Measurements from ENCODE around the gene KDM3B.
A peak's percentile ranks its signal among the peaks of the same experiment; 100 is the strongest.

The KDM3B gene

DNA sequence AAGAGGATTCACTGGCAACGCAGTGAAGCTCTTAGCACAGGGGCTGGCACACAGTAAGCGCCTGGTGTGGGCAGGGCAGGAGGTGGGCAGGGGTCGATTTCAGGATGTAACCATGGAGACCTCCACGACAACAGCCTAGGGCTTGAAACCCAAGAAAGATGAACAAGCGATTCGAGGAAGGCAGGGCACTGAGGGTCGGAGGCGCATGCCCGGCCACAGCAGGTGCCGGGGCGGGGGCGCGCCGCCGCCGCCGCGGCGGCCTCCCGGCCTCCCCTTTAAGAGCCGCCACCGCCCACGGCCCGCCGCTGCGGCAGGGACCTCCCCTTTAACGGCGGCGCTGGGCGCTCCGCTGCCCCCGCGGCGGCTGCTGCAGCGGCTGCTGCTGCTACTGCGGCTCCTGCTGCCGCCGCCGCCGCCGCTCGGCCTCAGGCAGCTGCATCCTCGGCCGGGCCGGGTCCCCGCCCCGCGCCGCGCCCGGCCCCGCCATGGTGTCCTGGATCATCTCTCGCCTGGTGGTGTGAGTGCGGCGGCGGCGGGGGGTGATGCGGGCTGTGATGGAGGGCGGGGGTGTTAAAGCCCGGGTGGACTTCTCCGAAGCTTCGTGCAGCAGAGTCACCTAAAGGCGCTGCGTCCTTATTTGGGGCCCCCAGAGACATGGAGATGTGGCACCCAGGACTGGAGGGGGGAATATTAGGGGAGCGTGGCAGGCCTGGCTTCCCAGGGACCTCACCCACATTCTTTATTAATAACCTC lies 86.4 kb downstream of the KDM3B start, which contains the start of gene REEP2:
TSS of gene REEP2 (plus strand) at position 334 of the 753 bp plus-strand sequence. CDS start at position 486, 152 bp downstream.
- TF ChIP-seq, protein P1, sequence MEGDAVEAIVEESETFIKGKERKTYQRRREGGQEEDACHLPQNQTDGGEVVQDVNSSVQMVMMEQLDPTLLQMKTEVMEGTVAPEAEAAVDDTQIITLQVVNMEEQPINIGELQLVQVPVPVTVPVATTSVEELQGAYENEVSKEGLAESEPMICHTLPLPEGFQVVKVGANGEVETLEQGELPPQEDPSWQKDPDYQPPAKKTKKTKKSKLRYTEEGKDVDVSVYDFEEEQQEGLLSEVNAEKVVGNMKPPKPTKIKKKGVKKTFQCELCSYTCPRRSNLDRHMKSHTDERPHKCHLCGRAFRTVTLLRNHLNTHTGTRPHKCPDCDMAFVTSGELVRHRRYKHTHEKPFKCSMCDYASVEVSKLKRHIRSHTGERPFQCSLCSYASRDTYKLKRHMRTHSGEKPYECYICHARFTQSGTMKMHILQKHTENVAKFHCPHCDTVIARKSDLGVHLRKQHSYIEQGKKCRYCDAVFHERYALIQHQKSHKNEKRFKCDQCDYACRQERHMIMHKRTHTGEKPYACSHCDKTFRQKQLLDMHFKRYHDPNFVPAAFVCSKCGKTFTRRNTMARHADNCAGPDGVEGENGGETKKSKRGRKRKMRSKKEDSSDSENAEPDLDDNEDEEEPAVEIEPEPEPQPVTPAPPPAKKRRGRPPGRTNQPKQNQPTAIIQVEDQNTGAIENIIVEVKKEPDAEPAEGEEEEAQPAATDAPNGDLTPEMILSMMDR (IDR thresholded peaks at IDR 0.05; ENCODE audit: low read depth, low read length), result no peak
- H3K4me3 ChIP-seq (ENCODE audit: low read depth, low read length), result peak within 1 kb of the TSS; percentile 67

DNA sequence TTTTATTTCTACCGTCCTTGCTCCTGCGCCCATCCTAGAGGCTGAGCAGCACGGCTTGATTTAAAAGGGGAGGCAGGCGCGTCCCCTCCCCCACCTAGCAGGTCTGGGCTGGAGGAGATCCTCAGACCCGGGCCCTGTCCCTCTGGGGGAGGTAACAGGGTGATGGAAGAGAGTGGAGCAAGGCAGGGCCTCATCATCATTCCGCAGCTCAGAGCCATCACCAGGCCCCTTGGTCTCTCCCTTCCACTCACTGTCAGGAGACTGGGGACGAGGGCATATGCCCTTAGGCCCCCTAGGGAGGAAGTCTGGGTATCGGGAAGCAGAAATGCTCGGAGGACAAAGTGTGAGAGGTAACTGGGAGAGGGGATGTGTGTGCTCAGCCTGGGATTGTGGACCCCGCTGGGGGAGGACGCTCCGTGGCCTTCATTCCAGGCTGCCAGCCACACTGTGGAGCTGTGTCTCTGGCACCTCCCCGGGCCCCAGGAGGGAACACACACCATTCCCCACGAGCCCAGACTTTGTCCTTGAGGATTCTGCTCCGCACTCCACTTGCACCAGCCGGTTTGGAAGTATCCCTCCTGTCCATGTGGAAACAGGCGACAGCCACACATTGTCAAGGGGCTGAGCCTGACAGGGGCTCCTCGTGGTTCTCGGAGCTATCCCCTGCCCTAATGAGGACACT lies 87.1 kb downstream of the KDM3B start:
- peak overlapping the region; percentile 67 for H3K4me3 ChIP-seq (ENCODE audit: low read depth, low read length)
- TF ChIP-seq, protein P1 (IDR thresholded peaks at IDR 0.05; ENCODE audit: low read depth, low read length), result no peak

DNA sequence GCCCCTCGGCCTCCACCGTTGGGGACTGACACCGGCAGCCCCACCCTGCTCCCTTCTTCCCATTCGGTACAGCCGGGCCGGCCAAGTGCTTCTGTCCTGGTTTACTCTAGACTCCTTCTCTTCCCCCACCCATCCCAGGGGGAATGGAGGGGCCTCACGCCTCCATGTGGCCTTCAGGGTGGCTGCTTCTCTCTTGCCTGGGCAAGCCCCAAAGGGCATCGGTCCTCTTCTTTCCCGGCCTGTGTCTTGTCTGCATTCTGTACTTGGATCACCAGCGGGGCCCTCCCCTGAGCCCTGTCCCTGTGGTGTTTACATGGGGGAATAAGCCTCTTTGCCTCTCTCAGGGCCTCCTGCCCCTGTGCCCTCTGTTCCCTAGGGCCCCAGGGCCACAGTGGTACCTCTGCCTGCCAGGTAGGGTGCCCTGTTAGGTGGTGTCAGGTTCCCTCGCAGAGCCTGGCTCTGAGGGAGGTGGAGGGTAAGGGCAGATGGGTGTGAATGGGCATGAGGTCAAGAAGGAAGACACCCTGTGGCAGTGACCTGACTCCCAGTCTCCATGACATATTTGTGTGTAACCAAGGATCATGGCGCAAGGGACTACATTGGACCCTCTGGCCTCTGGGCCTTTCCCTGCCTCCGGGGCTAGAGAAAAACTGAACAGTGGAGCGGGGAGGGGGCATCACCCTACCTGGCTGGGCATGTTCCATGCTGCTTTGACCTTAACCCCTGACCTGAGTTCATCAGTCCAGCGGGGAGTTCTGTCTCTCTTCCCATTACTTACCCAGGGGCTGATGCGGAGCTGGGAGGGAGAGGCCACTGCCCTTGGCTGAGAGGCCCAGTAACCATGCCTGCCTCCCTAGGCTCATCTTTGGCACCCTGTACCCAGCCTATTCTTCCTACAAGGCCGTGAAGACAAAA lies 87.9 kb downstream of the KDM3B start:
- TF ChIP-seq, protein P1 (IDR thresholded peaks at IDR 0.05; ENCODE audit: low read depth, low read length), result no peak
- H3K4me3 ChIP-seq (ENCODE audit: low read depth, low read length), result peak overlapping the region; percentile 67

DNA sequence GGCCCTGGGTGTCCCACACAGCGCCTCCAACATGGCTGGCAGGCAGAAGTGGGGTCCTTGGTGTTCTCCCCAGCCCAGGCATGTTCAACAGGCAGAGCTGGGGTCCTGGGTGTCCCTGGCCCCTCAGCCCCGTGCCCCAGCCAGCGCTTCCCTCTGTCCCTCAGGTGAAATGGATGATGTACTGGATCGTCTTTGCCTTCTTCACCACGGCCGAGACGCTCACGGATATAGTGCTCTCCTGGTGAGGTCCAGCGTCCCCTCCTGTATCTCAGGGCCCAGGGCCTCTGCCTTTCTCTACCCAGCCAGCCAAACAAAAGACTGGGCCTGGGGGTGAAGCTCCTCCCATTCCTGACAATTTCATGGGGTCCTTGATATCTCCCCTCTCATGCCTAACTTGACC lies 88.7 kb downstream of the KDM3B start:
- TF ChIP-seq, protein P1 (IDR thresholded peaks at IDR 0.05; ENCODE audit: low read depth, low read length), result no peak
- no peak overlapping the region for H3K4me3 ChIP-seq (ENCODE audit: low read depth, low read length)

DNA sequence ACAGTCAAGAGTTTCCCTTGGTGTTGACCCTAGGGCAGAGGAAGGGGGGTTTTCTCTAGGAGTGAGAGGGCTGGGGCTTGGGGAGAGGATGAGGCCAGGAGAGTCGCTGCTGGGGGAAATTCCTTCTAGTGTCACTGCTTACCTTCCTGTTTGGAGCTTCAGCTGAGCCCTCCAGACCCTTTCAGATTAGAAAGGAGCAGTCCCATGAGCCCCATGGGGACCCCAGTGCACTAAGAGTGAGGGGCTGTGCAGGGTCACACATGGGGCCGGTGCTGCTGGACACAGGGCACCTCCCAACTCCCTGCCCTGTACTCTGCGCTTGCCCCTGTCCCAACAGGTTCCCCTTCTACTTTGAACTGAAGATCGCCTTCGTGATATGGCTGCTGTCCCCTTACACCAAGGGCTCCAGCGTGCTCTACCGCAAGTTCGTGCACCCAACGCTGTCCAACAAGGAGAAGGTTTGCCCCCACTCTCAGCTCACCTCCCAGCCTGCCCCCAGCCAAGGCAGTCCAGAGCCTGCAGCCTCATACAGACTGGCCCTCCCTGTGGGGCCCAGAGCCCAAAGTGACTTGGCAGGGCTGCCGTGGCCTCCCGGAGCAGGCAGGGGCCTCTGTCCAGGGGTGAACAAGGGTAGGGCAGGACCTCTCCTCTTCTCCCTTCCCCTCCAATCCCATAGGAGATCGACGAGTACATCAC lies 91.7 kb downstream of the KDM3B start:
- TF ChIP-seq, protein P1 (IDR thresholded peaks at IDR 0.05; ENCODE audit: low read depth, low read length), result no peak
- no peak overlapping the region for H3K4me3 ChIP-seq (ENCODE audit: low read depth, low read length)

DNA sequence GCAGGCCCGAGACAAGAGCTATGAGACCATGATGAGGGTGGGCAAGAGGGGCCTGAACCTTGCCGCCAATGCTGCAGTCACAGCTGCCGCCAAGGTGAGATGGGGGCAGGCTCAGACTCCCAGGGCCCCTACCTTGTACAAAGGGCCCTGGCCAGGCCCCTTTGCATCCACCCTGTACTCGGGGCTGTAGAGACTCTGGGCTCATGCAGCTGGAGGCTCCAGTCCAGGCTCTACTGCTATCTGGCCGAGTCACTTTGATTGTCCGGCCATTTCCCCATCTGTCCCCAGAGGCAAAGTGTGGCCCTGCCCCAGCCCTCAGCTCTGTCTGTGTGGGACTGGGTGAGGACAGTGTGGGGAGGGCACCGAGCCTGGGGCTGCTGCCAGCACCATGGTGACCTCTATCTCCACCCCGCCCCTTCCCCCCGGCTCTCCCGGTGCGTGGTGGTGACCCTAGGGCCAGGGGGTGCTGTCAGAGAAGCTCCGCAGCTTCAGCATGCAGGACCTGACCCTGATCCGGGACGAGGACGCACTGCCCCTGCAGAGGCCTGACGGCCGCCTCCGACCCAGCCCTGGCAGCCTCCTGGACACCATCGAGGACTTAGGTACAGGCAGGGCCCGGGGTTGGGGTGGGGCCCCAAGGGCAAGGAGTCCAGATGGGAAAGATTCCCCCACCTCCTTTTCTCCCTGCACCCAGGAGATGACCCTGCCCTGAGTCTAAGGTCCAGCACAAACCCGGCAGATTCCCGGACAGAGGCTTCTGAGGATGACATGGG lies 92.5 kb downstream of the KDM3B start:
- TF ChIP-seq, protein P1 (IDR thresholded peaks at IDR 0.05; ENCODE audit: low read depth, low read length), result no peak
- no peak overlapping the region for H3K4me3 ChIP-seq (ENCODE audit: low read depth, low read length)

Measured in WI38 (cell line).